ENCODE measurements around the gene NAPA.

- no peak for TF ChIP-seq EZH2 (IDR thresholded peaks at IDR 0.05; ENCODE audit: borderline replicate concordance, low read length)
- no peak for TF ChIP-seq CTCF (IDR thresholded peaks at IDR 0.05; ENCODE audit: low read length)
Observed at GRCh38 chr19:47470447-47471195, 44.2 kb downstream of the NAPA start.
